OCI-LY7 (cell line): ENCODE data around the gene ZNF627.

Experiments used
- EZH2phosphoT487 ChIP-seq: fragments of 200-600 bp; sonication (generic); IDR thresholded peaks from 2 replicates; pipeline ENCODE4 v1.6.1; 2018; ENCODE audit warnings: low read depth, borderline replicate concordance, mild to moderate bottlenecking, mixed run types, antibody characterized with exemption, low read length, moderate library complexity, mixed read lengths
- TF ChIP-seq, protein P1 (sequence below): fragments of 200-600 bp; sonication (generic); conservative IDR thresholded peaks from 2 replicates; pipeline ENCODE4 v1.5.1; 2014; ENCODE audit warnings: mild to moderate bottlenecking, antibody characterized with exemption, low read length, moderate library complexity, mixed read lengths

DNA sequence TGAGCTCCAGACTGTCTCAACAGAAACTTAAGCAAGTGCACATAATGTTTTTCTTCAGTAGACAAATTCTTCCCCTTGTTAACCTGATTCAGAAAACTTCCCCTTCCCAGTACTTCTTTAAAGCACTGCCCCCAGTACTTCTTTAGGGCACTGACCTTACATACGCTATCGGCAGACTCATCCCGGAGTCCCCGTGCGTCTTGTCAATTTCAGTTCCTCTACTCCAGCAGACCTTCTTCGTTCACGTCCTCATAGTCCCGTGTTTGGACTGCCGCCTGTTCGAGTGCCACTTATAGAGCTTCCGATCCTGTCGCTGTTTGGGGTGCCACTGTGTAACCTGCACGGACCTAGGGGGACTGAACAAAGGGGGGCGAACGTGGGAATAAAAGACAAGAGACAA, 29.0 kb downstream of the ZNF627 start:
- TF ChIP-seq, protein P1, sequence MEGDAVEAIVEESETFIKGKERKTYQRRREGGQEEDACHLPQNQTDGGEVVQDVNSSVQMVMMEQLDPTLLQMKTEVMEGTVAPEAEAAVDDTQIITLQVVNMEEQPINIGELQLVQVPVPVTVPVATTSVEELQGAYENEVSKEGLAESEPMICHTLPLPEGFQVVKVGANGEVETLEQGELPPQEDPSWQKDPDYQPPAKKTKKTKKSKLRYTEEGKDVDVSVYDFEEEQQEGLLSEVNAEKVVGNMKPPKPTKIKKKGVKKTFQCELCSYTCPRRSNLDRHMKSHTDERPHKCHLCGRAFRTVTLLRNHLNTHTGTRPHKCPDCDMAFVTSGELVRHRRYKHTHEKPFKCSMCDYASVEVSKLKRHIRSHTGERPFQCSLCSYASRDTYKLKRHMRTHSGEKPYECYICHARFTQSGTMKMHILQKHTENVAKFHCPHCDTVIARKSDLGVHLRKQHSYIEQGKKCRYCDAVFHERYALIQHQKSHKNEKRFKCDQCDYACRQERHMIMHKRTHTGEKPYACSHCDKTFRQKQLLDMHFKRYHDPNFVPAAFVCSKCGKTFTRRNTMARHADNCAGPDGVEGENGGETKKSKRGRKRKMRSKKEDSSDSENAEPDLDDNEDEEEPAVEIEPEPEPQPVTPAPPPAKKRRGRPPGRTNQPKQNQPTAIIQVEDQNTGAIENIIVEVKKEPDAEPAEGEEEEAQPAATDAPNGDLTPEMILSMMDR: no peak
- no peak for TF ChIP-seq EZH2phosphoT487
